CD14-positive monocyte (primary cell): ENCODE results near the gene OR1S1. TPM values are rescaled to one million over a fixed set of nuclear protein-coding genes. Genes with fewer than 3 reads are reported as not detected.
"Not testable (repeated sequence)": the region's sequence is repeated elsewhere in the genome, so short reads cannot be mapped to it uniquely, and the experiment has no call there.

ENCODE experiments used
- DNase-seq, 3 donors: peaks; one replicate each; pipeline ENCODE4 v3.0.0-alpha.2; 2011 to 2022
- H2AFZ ChIP-seq: 2 replicates; pipeline ENCODE4 v1.6.0; 2012; ENCODE audit warnings: mild to moderate bottlenecking, low read depth, low read length, inconsistent platforms; ENCODE audit not compliant: insufficient read depth, poor library complexity, severe bottlenecking
- H3K27ac ChIP-seq, 2 donors: 1 replicate in 1 of 2; 2 replicates in 1 of 2; pipeline ENCODE4 v1.5.1; 2012 to 2013; ENCODE audit warnings: low read length in 2 of 2, control low read depth in 1 of 2, inconsistent platforms in 1 of 2, low read depth in 1 of 2, mild to moderate bottlenecking in 1 of 2
- H3K27me3 ChIP-seq, 2 donors: one replicate each; pipeline versions ENCODE4 v1.6.0 to v1.6.1; 2011 to 2013; ENCODE audit warnings: low read length in 2 of 2; ENCODE audit not compliant: control insufficient read depth in 2 of 2, insufficient read depth in 2 of 2
- H3K36me3 ChIP-seq, 2 donors: replicated peaks in 1 of 2; 1 replicate in 1 of 2; 2 replicates in 1 of 2; pipeline versions ENCODE4 v1.5.1 to v1.6.1; 2012 to 2013; ENCODE audit warnings: low read length in 2 of 2, control low read depth in 1 of 2, inconsistent platforms in 1 of 2, mild to moderate bottlenecking in 1 of 2; ENCODE audit not compliant: insufficient read depth in 2 of 2, control insufficient read depth in 1 of 2
- H3K4me1 ChIP-seq, 2 donors: 1 replicate in 1 of 2; 2 replicates in 1 of 2; pipeline versions ENCODE4 v1.5.1 to v1.6.1; 2012 to 2013; ENCODE audit warnings: low read length in 2 of 2, control low read depth in 1 of 2, inconsistent platforms in 1 of 2, mild to moderate bottlenecking in 1 of 2, moderate library complexity in 1 of 2; ENCODE audit not compliant: insufficient read depth in 2 of 2, control insufficient read depth in 1 of 2
- H3K4me2 ChIP-seq: replicated peaks from 2 replicates; pipeline ENCODE3; 2012; ENCODE audit warnings: low read length, moderate library complexity, mild to moderate bottlenecking; ENCODE audit not compliant: poor library complexity, severe bottlenecking; ENCODE audit errors: extremely low read depth
- H3K4me3 ChIP-seq, 3 experiments: fragments of 200-600 bp in 1 of 3; sonication (generic) in 1 of 3; replicated peaks in 1 of 3; 1 replicate in 2 of 3; 2 replicates in 1 of 3; pipeline ENCODE4 v1.5.1; 2011 to 2013; ENCODE audit warnings: low read length in 3 of 3, mild to moderate bottlenecking in 3 of 3, control low read depth in 2 of 3, low read depth in 2 of 3, inconsistent platforms in 1 of 3, moderate library complexity in 1 of 3
- H3K79me2 ChIP-seq: 2 replicates; pipeline ENCODE4 v1.6.0; 2012; ENCODE audit warnings: mild to moderate bottlenecking, control low read depth, inconsistent platforms, low read length, moderate library complexity; ENCODE audit not compliant: insufficient read depth
- H3K9ac ChIP-seq: 2 replicates; pipeline ENCODE4 v1.6.0; 2017; ENCODE audit warnings: low read length, mild to moderate bottlenecking; ENCODE audit not compliant: insufficient read depth, poor library complexity, severe bottlenecking
- H3K9me3 ChIP-seq, 2 donors: replicated peaks in 1 of 2; 1 replicate in 1 of 2; 2 replicates in 1 of 2; pipeline versions ENCODE4 v1.5.1 to v1.6.1; 2012 to 2013; ENCODE audit warnings: low read length in 2 of 2, control low read depth in 1 of 2; ENCODE audit not compliant: control insufficient read depth in 1 of 2, insufficient read depth in 1 of 2
- H4K20me1 ChIP-seq: 2 replicates; pipeline ENCODE4 v1.6.0; 2012; ENCODE audit warnings: mild to moderate bottlenecking, low read length, control low read depth, moderate library complexity; ENCODE audit not compliant: insufficient read depth
- H3K27ac Mint-ChIP-seq, 7 donors: one replicate each; pipeline ENCODE4 v1.8.0; 2020; ENCODE audit warnings: mild to moderate bottlenecking in 7 of 7, mixed read lengths in 7 of 7, moderate library complexity in 6 of 7, inconsistent platforms in 2 of 7
- H3K27me3 Mint-ChIP-seq, 3 donors: one replicate each; pipeline ENCODE4 v1.8.0; 2021 to 2022; ENCODE audit warnings: low read depth in 3 of 3, mild to moderate bottlenecking in 3 of 3, mixed read lengths in 3 of 3, moderate library complexity in 3 of 3, inconsistent platforms in 1 of 3
- H3K36me3 Mint-ChIP-seq, 2 donors: one replicate each; pipeline ENCODE4 v1.8.0; 2020; ENCODE audit warnings: mixed read lengths in 2 of 2, inconsistent platforms in 1 of 2, mild to moderate bottlenecking in 1 of 2
- H3K4me1 Mint-ChIP-seq: one replicate; pipeline ENCODE4 v1.8.0; 2020; ENCODE audit warnings: mild to moderate bottlenecking, mixed read lengths
- H3K4me3 Mint-ChIP-seq, 2 donors: one replicate each; pipeline ENCODE4 v1.8.0; 2020; ENCODE audit warnings: mild to moderate bottlenecking in 2 of 2, mixed read lengths in 2 of 2, moderate library complexity in 1 of 2
- H3K9me3 Mint-ChIP-seq, 7 donors: one replicate each; pipeline ENCODE4 v1.8.0; 2020 to 2022; ENCODE audit warnings: mixed read lengths in 7 of 7, mild to moderate bottlenecking in 6 of 7, moderate library complexity in 6 of 7, inconsistent platforms in 2 of 7
- CTCF ChIP-seq: fragments of 200-600 bp; IDR thresholded peaks from one replicate; pipeline ENCODE4 v1.8.0; 2022; ENCODE audit warnings: antibody characterized with exemption, mild to moderate bottlenecking
- WGBS: methylation state at CpG from one replicate; pipeline ENCODE4 v1.1.5; 2013; ENCODE audit warnings: missing lambda C conversion rate; ENCODE audit not compliant: insufficient coverage; 5-methylcytosine and 5-hydroxymethylcytosine counted together
- intact Hi-C, 2 donors: fragments of 100-400 bp; cut with micrococcal nuclease; formaldehyde crosslinking; loops; one replicate each; pipeline versions ENCODE4 v1.15.0 to v1.15.1; 2023
- polyA minus RNA-seq: library from RNA; depleted of rRNA, polyadenylated mRNA; stranded (reverse); fragments of >200 nt; gene quantifications from 2 replicates; pipeline ENCODE4 v1.2.3, GENCODE V29; 2012
- polyA plus RNA-seq, 3 donors: library from polyadenylated mRNA; depleted of rRNA in 1 of 3; unstranded in 2 of 3; stranded (reverse) in 1 of 3; fragments of 300-500 nt in 2 of 3; fragments of >200 nt in 1 of 3; fragmentation: Illumina TruSeq in 2 of 3; gene quantifications; 1 replicate in 2 of 3; 2 replicates in 1 of 3; pipeline ENCODE4 v1.2.3, GENCODE V29; 2012 to 2021
- total RNA-seq, 12 experiments: library from RNA in 1 of 12; stranded (reverse) in 1 of 12; fragments of 120-200 nt in 1 of 12; gene quantifications; one replicate each; pipeline ENCODE4 v1.2.4 and lab custom pipeline; 2013 to 2026; ENCODE audit warnings: mixed read lengths in 6 of 12, inconsistent platforms in 1 of 12

OR1S1 gene
- total RNA-seq (2013), result not detected
- not detected for polyA plus RNA-seq
- polyA minus RNA-seq, result not detected in 2 replicates
- total RNA-seq (lab: John Stamatoyannopoulos, UW), result 0 to 0.30 (median 0) reads per million in 11 experiments

GRCh38 chr11:58212420-58212819 lies at the start of gene OR1S1:
TSS of gene OR1S1 (plus strand) at chr11:58212720.
- H3K79me2 ChIP-seq, H3K4me1 Mint-ChIP-seq, intact Hi-C loops, H2AFZ ChIP-seq, H3K9ac ChIP-seq, H3K27ac Mint-ChIP-seq, H4K20me1 ChIP-seq, H3K9me3 Mint-ChIP-seq, H3K27me3 Mint-ChIP-seq, H3K27ac ChIP-seq, H3K4me3 Mint-ChIP-seq, H3K4me1 ChIP-seq, H3K27me3 ChIP-seq, H3K4me2 ChIP-seq, H3K36me3 ChIP-seq, H3K9me3 ChIP-seq, DNase-seq, H3K4me3 ChIP-seq, H3K36me3 Mint-ChIP-seq: not testable (repeated sequence)
- whole genome bisulfite sequencing, result no CpG with 5 or more reads among the region's 2 CpGs

- DNase-seq, result no peak
- Mint-ChIP-seq H3K9me3 (peaks cover 0 to 3% (median 0%) of the 10 kb centered on the region in 7 donors), H3K4me1 (no peaks in the 10 kb centered on the region), H3K27me3 (no peaks in the 10 kb centered on the region), H3K36me3 (no peaks in the 10 kb centered on the region), H3K4me3 (no peak overlapping the region), H3K27ac (no peak overlapping the region)
- Histone ChIP-seq H3K79me2 (no peaks in the 10 kb centered on the region), H2AFZ (no peak overlapping the region), H3K4me3 (no peak overlapping the region), H3K4me1 (no peaks in the 10 kb centered on the region), H3K27me3 (no peaks in the 10 kb centered on the region), H3K4me2 (no peak overlapping the region), H3K9me3 (peaks cover 0 to 3% of the 10 kb centered on the region in 2 donors), H4K20me1 (no peaks in the 10 kb centered on the region), H3K27ac (no peak overlapping the region), H3K36me3 (no peaks in the 10 kb centered on the region), H3K9ac (no peak overlapping the region)
- no peak for TF ChIP-seq CTCF
- 100% methylated on average over 1 of the region's 4 CpGs for WGBS
- intact Hi-C loops, result no loop called here
Measured at GRCh38 chr11:58164389-58164788, 48.1 kb upstream of the OR1S1 start.
